Type B pancreatic cell (in vitro differentiated cells): Measurements from ENCODE around the gene SERPINB12. TPM values are rescaled to one million over a fixed set of nuclear protein-coding genes. Genes with fewer than 3 reads are reported as not detected.

ENCODE experiments used
- DNase-seq: peaks from one replicate; pipeline ENCODE4 v3.0.0; 2021; ENCODE audit warnings: mixed read lengths; ENCODE audit not compliant: unreplicated experiment; ENCODE audit errors: extremely low spot score
- H3K27ac Mint-ChIP-seq: 2 replicates; pipeline ENCODE4 v1.8.0; 2021; ENCODE audit warnings: mild to moderate bottlenecking, mixed read lengths
- H3K27me3 Mint-ChIP-seq: 2 replicates; pipeline ENCODE4 v1.8.0; 2021; ENCODE audit warnings: mixed read lengths
- H3K36me3 Mint-ChIP-seq: 2 replicates; pipeline ENCODE4 v1.8.0; 2021; ENCODE audit warnings: mixed read lengths
- H3K4me1 Mint-ChIP-seq: one replicate; pipeline ENCODE4 v1.8.0; 2021; ENCODE audit warnings: mixed read lengths; ENCODE audit not compliant: unreplicated experiment
- H3K4me3 Mint-ChIP-seq: 2 replicates; pipeline ENCODE4 v1.8.0; 2021; ENCODE audit warnings: mild to moderate bottlenecking, mixed read lengths
- H3K9me3 Mint-ChIP-seq: 2 replicates; pipeline ENCODE4 v1.8.0; 2021; ENCODE audit warnings: mixed read lengths
- total RNA-seq: library from RNA; stranded (reverse); gene quantifications from 2 replicates; pipeline ENCODE4 v1.2.1, GENCODE V29; 2021; ENCODE audit warnings: low replicate concordance
- TF ChIP-seq, protein P1 (sequence below): fragments of 200-600 bp; sonication (generic); conservative IDR thresholded peaks from 2 replicates; pipeline ENCODE4 v1.5.0; 2021; ENCODE audit warnings: antibody characterized with exemption, mild to moderate bottlenecking

SERPINB12 gene
- total RNA-seq, 1 donor from 2014 or later = 15.5 TPM

- DNase-seq = no peak
- H3K9me3 Mint-ChIP-seq = peaks cover 7% of the 10 kb centered on the region
- H3K4me1 Mint-ChIP-seq = no peaks in the 10 kb centered on the region
- H3K36me3 Mint-ChIP-seq = no peaks in the 10 kb centered on the region
- no peaks in the 10 kb centered on the region for H3K27me3 Mint-ChIP-seq
- TF ChIP-seq, protein P1, sequence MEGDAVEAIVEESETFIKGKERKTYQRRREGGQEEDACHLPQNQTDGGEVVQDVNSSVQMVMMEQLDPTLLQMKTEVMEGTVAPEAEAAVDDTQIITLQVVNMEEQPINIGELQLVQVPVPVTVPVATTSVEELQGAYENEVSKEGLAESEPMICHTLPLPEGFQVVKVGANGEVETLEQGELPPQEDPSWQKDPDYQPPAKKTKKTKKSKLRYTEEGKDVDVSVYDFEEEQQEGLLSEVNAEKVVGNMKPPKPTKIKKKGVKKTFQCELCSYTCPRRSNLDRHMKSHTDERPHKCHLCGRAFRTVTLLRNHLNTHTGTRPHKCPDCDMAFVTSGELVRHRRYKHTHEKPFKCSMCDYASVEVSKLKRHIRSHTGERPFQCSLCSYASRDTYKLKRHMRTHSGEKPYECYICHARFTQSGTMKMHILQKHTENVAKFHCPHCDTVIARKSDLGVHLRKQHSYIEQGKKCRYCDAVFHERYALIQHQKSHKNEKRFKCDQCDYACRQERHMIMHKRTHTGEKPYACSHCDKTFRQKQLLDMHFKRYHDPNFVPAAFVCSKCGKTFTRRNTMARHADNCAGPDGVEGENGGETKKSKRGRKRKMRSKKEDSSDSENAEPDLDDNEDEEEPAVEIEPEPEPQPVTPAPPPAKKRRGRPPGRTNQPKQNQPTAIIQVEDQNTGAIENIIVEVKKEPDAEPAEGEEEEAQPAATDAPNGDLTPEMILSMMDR = no peak
- H3K27ac Mint-ChIP-seq = peak overlapping the region; percentile 1
- H3K4me3 Mint-ChIP-seq = no peak overlapping the region
Measured at GRCh38 chr18:63617049-63617914, 75.1 kb downstream of the SERPINB12 start.

GRCh38 chr18:63617915-63618234 lies 75.7 kb downstream of the SERPINB12 start:
- no peak overlapping the region for H3K27ac Mint-ChIP-seq
- H3K4me3 Mint-ChIP-seq = no peak overlapping the region
- H3K4me1 Mint-ChIP-seq = no peaks in the 10 kb centered on the region
- TF ChIP-seq, protein P1 = no peak
- no peaks in the 10 kb centered on the region for H3K36me3 Mint-ChIP-seq
- peaks cover 7% of the 10 kb centered on the region for H3K9me3 Mint-ChIP-seq
- H3K27me3 Mint-ChIP-seq = no peaks in the 10 kb centered on the region
- no peak for DNase-seq

Other genes starting within 250 kb of the SERPINB12 start
- gene BCL2, start 222.6 kb upstream of the SERPINB12 start, total RNA-seq = 16.5 and 21.9 TPM in 2 replicates
- 50.2 and 52.7 TPM in 2 replicates for gene KDSR, start 175.2 kb upstream of the SERPINB12 start, total RNA-seq
- gene VPS4B, start 119.9 kb upstream of the SERPINB12 start, total RNA-seq = 57.2 and 119 TPM in 2 replicates
- 1.4 and 7.5 TPM in 2 replicates for gene SERPINB5, start 65.4 kb upstream of the SERPINB12 start, total RNA-seq
- 3.7 and 5.9 TPM in 2 replicates for gene SERPINB13, start 45.0 kb downstream of the SERPINB12 start, total RNA-seq
- gene SERPINB4, start 101.9 kb downstream of the SERPINB12 start, total RNA-seq = 0.17 TPM in 1 of 2 replicates, not detected in the other
- gene SERPINB3, start 119.5 kb downstream of the SERPINB12 start, total RNA-seq = 0.86 and 0.94 TPM in 2 replicates
- 1.3 and 1.4 TPM in 2 replicates for gene SERPINB11, start 160.6 kb downstream of the SERPINB12 start, total RNA-seq
- 15.2 and 78.2 TPM in 2 replicates for gene SERPINB7, start 233.0 kb downstream of the SERPINB12 start, total RNA-seq